Tibial nerve (tissue), 4 donors: ENCODE results near the gene SPEF2. TPM values are rescaled to one million over a fixed set of nuclear protein-coding genes. Genes with fewer than 3 reads are reported as not detected.
A peak's percentile ranks its signal among the peaks of the same experiment; 100 is the strongest.
"Not testable (repeated sequence)": the region's sequence is repeated elsewhere in the genome, so short reads cannot be mapped to it uniquely, and the experiment has no call there.

ENCODE experiments used
- DNase-seq, 2 donors: peaks; one replicate each; pipeline ENCODE4 v3.0.0-alpha.2; 2019; ENCODE audit warnings: low spot score in 2 of 2
- H3K27ac ChIP-seq, 4 donors: fragments of 200-600 bp; sonication (generic) in 3 of 4; one replicate each; pipeline ENCODE4 v1.5.1; 2017 to 2019; ENCODE audit warnings: mild to moderate bottlenecking in 1 of 4
- H3K27me3 ChIP-seq, 2 donors: fragments of 200-600 bp; sonication (generic) in 1 of 2; one replicate each; pipeline versions ENCODE4 v1.5.1 to v1.6.0; 2017 to 2019
- H3K36me3 ChIP-seq, 3 donors: fragments of 200-600 bp; sonication (generic); one replicate each; pipeline ENCODE4 v1.5.1; 2018 to 2019
- H3K4me1 ChIP-seq, 4 donors: fragments of 200-600 bp; sonication (generic) in 3 of 4; one replicate each; pipeline ENCODE4 v1.5.1; 2017 to 2019
- H3K4me3 ChIP-seq, 4 donors: fragments of 200-600 bp; sonication (generic) in 3 of 4; one replicate each; pipeline ENCODE4 v1.5.1; 2017 to 2019; ENCODE audit warnings: mild to moderate bottlenecking in 1 of 4, moderate library complexity in 1 of 4
- H3K9me3 ChIP-seq, 4 donors: fragments of 200-600 bp; sonication (generic) in 3 of 4; one replicate each; pipeline ENCODE4 v1.5.1; 2017 to 2019
- EP300 ChIP-seq, 2 donors: sonication (generic); formaldehyde crosslinking; IDR thresholded peaks; one replicate each; pipeline ENCODE4 v1.6.1; 2017; ENCODE audit warnings: antibody characterized with exemption in 2 of 2, mild to moderate bottlenecking in 1 of 2
- POLR2A ChIP-seq, 2 donors: fragments of 450-650 bp; IDR thresholded peaks; one replicate each; pipeline ENCODE4 v1.6.1; 2017; ENCODE audit warnings: antibody characterized with exemption in 2 of 2, mild to moderate bottlenecking in 2 of 2, moderate library complexity in 2 of 2
- WGBS, 2 donors: methylation state at CpG; one replicate each; pipeline ENCODE4 v1.1.5; 2018; 5-methylcytosine and 5-hydroxymethylcytosine counted together
- total RNA-seq, 4 donors: library from RNA; depleted of rRNA; stranded (reverse); fragments of >200 nt; gene quantifications; one replicate each; pipeline ENCODE4 v1.1.0, GENCODE V29; 2016
- TF ChIP-seq, protein P1 (sequence below), 5 experiments: fragments of 200-600 bp in 3 of 5; fragments of 450-650 bp in 2 of 5; sonication (generic) in 3 of 5; IDR thresholded peaks; one replicate each; pipeline ENCODE4 v1.5.1; 2016 to 2019; ENCODE audit warnings: antibody characterized with exemption in 5 of 5, mild to moderate bottlenecking in 3 of 5, moderate library complexity in 2 of 5

Gene SPEF2
- total RNA-seq, 4 donors from 2014 or later, result 5.1 to 33.5 (median 17.5) TPM

DNA sequence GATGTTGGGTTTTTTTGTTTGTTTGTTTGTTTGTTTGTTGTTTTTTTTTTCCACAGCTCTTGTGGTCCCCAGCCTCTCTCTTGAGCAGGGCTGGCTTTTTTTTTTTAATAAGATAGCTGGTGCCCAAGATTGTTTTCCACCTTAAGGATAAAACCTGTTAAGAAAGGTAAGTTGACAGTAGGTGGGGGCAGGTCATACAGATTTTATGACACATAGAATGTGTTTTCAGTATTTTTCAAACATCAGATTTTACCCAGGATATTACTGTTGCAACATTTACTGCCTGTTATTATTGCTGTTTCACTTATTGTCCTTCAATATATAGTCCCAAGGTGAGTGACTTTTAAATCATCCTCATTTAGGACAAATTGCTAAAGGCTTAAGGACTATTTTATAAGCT lies 235.1 kb downstream of the SPEF2 start:
- H3K27ac ChIP-seq, result peak overlapping the region in 2 of 4 donors; percentile 23 to 58
- TF ChIP-seq EP300 (IDR thresholded peaks at IDR 0.05) (no peak), POLR2A (IDR thresholded peaks at IDR 0.05) (no peak)
- TF ChIP-seq, protein P1, sequence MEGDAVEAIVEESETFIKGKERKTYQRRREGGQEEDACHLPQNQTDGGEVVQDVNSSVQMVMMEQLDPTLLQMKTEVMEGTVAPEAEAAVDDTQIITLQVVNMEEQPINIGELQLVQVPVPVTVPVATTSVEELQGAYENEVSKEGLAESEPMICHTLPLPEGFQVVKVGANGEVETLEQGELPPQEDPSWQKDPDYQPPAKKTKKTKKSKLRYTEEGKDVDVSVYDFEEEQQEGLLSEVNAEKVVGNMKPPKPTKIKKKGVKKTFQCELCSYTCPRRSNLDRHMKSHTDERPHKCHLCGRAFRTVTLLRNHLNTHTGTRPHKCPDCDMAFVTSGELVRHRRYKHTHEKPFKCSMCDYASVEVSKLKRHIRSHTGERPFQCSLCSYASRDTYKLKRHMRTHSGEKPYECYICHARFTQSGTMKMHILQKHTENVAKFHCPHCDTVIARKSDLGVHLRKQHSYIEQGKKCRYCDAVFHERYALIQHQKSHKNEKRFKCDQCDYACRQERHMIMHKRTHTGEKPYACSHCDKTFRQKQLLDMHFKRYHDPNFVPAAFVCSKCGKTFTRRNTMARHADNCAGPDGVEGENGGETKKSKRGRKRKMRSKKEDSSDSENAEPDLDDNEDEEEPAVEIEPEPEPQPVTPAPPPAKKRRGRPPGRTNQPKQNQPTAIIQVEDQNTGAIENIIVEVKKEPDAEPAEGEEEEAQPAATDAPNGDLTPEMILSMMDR (IDR thresholded peaks at IDR 0.05), result no peak
- no peak for DNase-seq
- no peaks in the 10 kb centered on the region for H3K9me3 ChIP-seq
- no peak overlapping the region for H3K4me3 ChIP-seq
- H3K36me3 ChIP-seq, result no peaks in the 10 kb centered on the region
- H3K4me1 ChIP-seq, result peaks cover 0 to 27% (median 9%) of the 10 kb centered on the region in 4 donors
- no peaks in the 10 kb centered on the region for H3K27me3 ChIP-seq

DNA sequence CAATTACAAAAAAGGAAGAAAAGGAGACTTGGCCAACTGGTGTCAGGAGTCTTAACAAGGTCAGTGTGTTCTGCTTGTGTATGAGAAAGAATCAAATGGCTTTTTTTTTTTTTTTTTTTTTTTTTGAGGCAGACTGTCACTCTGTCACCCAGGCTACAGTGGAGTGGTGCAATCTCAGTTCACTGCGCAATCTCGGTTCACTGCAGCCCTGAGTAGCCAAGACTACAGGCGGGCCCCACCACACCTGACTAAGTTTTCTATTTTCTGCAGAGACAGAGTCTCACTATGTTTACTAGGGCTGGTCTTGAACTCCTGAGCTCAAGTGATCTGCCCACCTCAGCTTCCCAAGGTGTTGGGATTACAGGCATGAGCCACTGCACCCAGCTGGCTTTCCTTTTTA lies 236.0 kb downstream of the SPEF2 start:
- WGBS, 2 donors, result 83 to 89% methylated on average over 3 of the region's 3 CpGs
- TF ChIP-seq EP300 (IDR thresholded peaks at IDR 0.05) (no peak), POLR2A (IDR thresholded peaks at IDR 0.05) (no peak)
- TF ChIP-seq, protein P1 (IDR thresholded peaks at IDR 0.05), result no peak
- Histone ChIP-seq H3K4me1 (peaks cover 0 to 27% (median 11%) of the 10 kb centered on the region in 4 donors), H3K4me3 (no peak overlapping the region), H3K36me3 (no peaks in the 10 kb centered on the region), H3K27me3 (no peaks in the 10 kb centered on the region), H3K9me3 (no peaks in the 10 kb centered on the region), H3K27ac (peak overlapping the region in 3 of 4 donors; percentile 26 to 45 (median 41))
- no peak for DNase-seq

DNA sequence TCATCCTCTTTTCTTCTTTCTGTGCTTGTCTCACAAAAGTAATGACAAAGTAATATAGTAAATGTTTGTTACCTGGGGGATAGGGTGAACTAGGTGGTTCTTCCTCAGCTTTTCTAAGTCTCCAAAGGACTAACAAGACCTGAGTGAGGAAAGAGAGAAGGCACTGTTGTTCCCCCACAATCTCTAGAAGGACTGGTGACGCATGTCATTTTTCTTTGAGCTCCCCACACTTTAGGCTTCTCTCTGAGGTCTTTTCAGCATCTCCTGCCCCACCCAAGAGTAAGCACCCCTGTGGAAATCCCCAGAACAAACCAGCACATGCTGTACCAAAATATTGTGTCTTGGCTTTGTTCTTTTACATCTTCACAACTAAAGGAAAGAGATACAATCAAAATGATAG lies 236.6 kb downstream of the SPEF2 start:
- 71 to 91% methylated on average over 1 of the region's 1 CpG for WGBS, 2 donors

DNA sequence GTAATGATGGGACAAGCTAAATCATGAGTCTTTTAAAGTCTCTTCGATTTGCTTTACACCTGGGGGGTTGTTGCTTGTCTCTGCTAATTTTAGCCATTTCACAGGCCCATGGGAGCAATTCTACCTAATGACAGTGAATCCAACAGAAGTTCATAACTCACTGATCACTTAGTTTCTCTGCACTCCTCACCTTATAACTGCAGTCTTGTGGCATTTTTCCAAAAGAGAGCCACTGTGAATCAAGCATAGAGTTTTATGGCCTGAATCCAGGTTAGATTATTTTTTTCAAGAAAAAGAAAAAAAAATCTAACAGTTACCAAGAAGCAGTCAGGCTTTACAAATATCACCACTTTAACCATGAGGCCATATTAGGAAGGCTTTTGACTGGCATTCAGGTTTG lies 237.5 kb downstream of the SPEF2 start:
- WGBS, 2 donors, result 61 to 73% methylated on average over 1 of the region's 1 CpG
- DNase-seq, result no peak
- TF ChIP-seq, protein P1 (IDR thresholded peaks at IDR 0.05), result no peak
- TF ChIP-seq EP300 (IDR thresholded peaks at IDR 0.05) (no peak), POLR2A (IDR thresholded peaks at IDR 0.05) (no peak)

More for the DNA sequence above, 236.6 kb downstream of the SPEF2 start:
- Histone ChIP-seq H3K4me3 (no peak overlapping the region), H3K9me3 (no peaks in the 10 kb centered on the region), H3K27me3 (no peaks in the 10 kb centered on the region), H3K4me1 (peaks cover 0 to 27% (median 11%) of the 10 kb centered on the region in 4 donors), H3K36me3 (no peaks in the 10 kb centered on the region), H3K27ac (peak overlapping the region in 3 of 4 donors; percentile 26 to 45 (median 41))
- DNase-seq, result no peak
- TF ChIP-seq POLR2A (IDR thresholded peaks at IDR 0.05), result no peak

DNA sequence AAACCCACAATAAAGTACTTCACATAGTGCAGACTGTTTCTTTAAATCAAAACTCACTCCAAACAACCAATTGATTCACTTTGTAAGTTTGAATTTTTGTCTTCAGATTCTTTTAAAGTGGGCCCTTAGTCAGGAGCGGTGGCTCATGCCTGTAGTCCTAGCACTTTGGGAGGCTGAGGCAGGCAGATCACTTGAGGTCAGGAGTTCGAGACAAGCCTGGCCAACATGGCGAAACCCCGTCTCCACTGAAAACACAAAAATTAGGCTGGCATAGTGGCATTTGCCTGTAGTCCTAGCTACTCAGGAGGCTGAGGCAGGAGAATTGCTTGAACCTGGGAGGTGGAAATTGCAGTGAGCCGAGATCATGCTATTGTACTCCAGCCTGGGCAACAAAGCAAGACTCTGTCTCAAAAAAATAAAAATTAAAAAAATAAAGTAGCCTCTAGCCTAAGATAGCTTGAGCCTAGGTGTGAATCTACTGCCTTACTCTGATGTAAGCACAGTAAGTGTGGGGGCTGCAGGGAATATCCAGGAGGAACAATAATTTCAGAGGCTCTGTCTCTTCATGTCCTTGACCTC lies 238.6 kb downstream of the SPEF2 start:
- H3K4me3 ChIP-seq, H3K9me3 ChIP-seq, DNase-seq, H3K36me3 ChIP-seq, H3K27me3 ChIP-seq: not testable (repeated sequence)
- WGBS, 2 donors, result 87 to 94% methylated on average over 5 of the region's 5 CpGs
- peak overlapping the region in 2 of 4 donors; percentile 38 to 45 for H3K27ac ChIP-seq
- peaks cover 0 to 26% (median 11%) of the 10 kb centered on the region in 4 donors for H3K4me1 ChIP-seq

More for the DNA sequence above, 237.5 kb downstream of the SPEF2 start:
- Histone ChIP-seq H3K27ac (peak overlapping the region in 1 of 4 donors; percentile 4), H3K4me3 (no peak overlapping the region), H3K27me3 (no peaks in the 10 kb centered on the region), H3K36me3 (no peaks in the 10 kb centered on the region), H3K4me1 (peaks cover 0 to 27% (median 11%) of the 10 kb centered on the region in 4 donors), H3K9me3 (no peaks in the 10 kb centered on the region)

DNA sequence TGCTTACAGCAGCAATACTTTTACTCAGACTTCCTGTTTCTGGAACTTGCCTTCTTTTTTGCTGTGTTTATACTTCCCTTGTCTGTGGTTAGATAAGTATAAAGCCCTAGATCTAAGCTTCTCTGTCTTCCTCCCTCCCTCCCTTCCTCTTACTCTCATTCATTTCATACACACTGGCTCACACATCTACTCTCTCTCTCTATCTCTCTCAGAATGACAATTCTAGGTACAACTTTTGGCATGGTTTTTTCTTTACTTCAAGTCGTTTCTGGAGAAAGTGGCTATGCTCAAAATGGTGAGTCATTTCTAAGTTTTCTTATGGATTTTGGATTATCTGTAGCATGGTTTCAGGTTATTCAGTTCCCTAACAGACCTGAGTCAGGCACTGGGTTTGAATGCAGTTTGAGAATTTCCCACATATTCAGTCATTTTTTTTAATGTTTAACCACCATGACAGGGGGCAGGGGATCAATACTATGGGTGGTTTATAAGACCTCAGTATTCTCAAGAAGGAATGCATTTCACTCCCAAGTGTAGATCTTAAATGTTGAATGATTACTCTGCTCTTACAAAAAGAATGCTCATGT lies 239.2 kb downstream of the SPEF2 start, which contains the start of gene IL7R:
IL7R (plus strand) TSS at position 127 of the 587 bp plus-strand sequence; CDS start at position 214, 87 bp downstream.
- no peaks in the 10 kb centered on the region for H3K36me3 ChIP-seq

More for the DNA sequence above, 239.2 kb downstream of the SPEF2 start, which contains the start of gene IL7R:
- Histone ChIP-seq H3K9me3 (no peaks in the 10 kb centered on the region), H3K4me3 (peak within 1 kb of the TSS in 1 of 4 donors; percentile 10), H3K4me1 (peaks cover 0 to 20% (median 8%) of the 10 kb centered on the region in 4 donors), H3K27me3 (no peaks in the 10 kb centered on the region), H3K27ac (peak within 1 kb of the TSS in 2 of 4 donors; percentile 45 to 47)
- WGBS, 2 donors, result 50 to 57% methylated on average over 1 of the region's 1 CpG
- no peak for DNase-seq
- TF ChIP-seq POLR2A (IDR thresholded peaks at IDR 0.05) (no peak), EP300 (IDR thresholded peaks at IDR 0.05) (no peak)
- TF ChIP-seq, protein P1 (IDR thresholded peaks at IDR 0.05), result no peak
